Neural progenitor cell (in vitro differentiated cells): ENCODE results near the gene ELF5. TPM values are rescaled to one million over a fixed set of nuclear protein-coding genes. Genes with fewer than 3 reads are reported as not detected.
A peak's percentile ranks its signal among the peaks of the same experiment; 100 is the strongest.

Source experiments
- DNase-seq: peaks from one replicate; pipeline ENCODE4 v3.0.0-alpha.2; 2016; ENCODE audit warnings: low spot score
- H2AFZ ChIP-seq: fragments of 200-600 bp; sonication (generic); replicated peaks from 2 replicates; pipeline ENCODE4 v1.6.1; 2016; ENCODE audit warnings: antibody characterized with exemption
- H3F3A ChIP-seq: fragments of 200-600 bp; sonication (generic); 2 replicates; pipeline ENCODE4 v1.6.1; 2016; ENCODE audit warnings: antibody characterized with exemption, low read depth
- H3K27ac ChIP-seq: fragments of 200-600 bp; sonication (generic); 2 replicates; pipeline ENCODE4 v1.5.1; 2016; ENCODE audit warnings: mild to moderate bottlenecking
- H3K27me3 ChIP-seq: fragments of 200-600 bp; sonication (generic); 2 replicates; pipeline ENCODE4 v1.6.1; 2016; ENCODE audit warnings: mild to moderate bottlenecking, moderate library complexity
- H3K36me3 ChIP-seq: fragments of 200-600 bp; sonication (generic); 2 replicates; pipeline ENCODE4 v1.5.1; 2016
- H3K4me1 ChIP-seq: fragments of 200-600 bp; sonication (generic); 2 replicates; pipeline ENCODE4 v1.6.1; 2016; ENCODE audit warnings: mixed run types
- H3K4me2 ChIP-seq: fragments of 200-600 bp; sonication (generic); 2 replicates; pipeline ENCODE4 v1.6.1; 2016
- H3K4me3 ChIP-seq: fragments of 200-600 bp; sonication (generic); 2 replicates; pipeline ENCODE4 v1.5.1; 2016
- H3K79me2 ChIP-seq: fragments of 200-600 bp; sonication (generic); 2 replicates; pipeline ENCODE4 v1.6.1; 2016; ENCODE audit warnings: low read depth
- H3K9ac ChIP-seq: fragments of 200-600 bp; sonication (generic); 2 replicates; pipeline ENCODE4 v1.6.1; 2016
- H3K9me3 ChIP-seq: fragments of 200-600 bp; sonication (generic); 2 replicates; pipeline ENCODE4 v1.5.1; 2016; ENCODE audit warnings: low read depth
- H4K20me1 ChIP-seq: fragments of 200-600 bp; sonication (generic); 2 replicates; pipeline ENCODE4 v1.6.1; 2016; ENCODE audit warnings: low read depth
- H3K27ac Mint-ChIP-seq: 3 replicates; pipeline ENCODE4 v1.8.0; 2021; ENCODE audit warnings: mixed read lengths
- H3K27me3 Mint-ChIP-seq: 2 replicates; pipeline ENCODE4 v1.8.0; 2022; ENCODE audit warnings: low read depth, mild to moderate bottlenecking, inconsistent platforms, moderate library complexity, mixed read lengths; ENCODE audit not compliant: insufficient read depth
- H3K36me3 Mint-ChIP-seq: 3 replicates; pipeline ENCODE4 v1.8.0; 2021; ENCODE audit warnings: mixed read lengths
- H3K4me1 Mint-ChIP-seq: 3 replicates; pipeline ENCODE4 v1.8.0; 2021; ENCODE audit warnings: mixed read lengths
- H3K4me3 Mint-ChIP-seq: 3 replicates; pipeline ENCODE4 v1.8.0; 2021; ENCODE audit warnings: mild to moderate bottlenecking, moderate library complexity, mixed read lengths
- H3K9me3 Mint-ChIP-seq: 3 replicates; pipeline ENCODE4 v1.8.0; 2020; ENCODE audit warnings: mixed read lengths
- CTCF ChIP-seq: fragments of 200-600 bp; sonication (generic); IDR thresholded peaks from 2 replicates; pipeline ENCODE4 v1.5.1; 2017; ENCODE audit warnings: antibody characterized with exemption, mild to moderate bottlenecking
- EZH2 ChIP-seq: fragments of 200-600 bp; sonication (generic); IDR thresholded peaks from 2 replicates; pipeline ENCODE4 v1.6.1; 2017; ENCODE audit warnings: antibody characterized with exemption, mild to moderate bottlenecking, moderate library complexity
- EZH2phosphoT487 ChIP-seq: fragments of 200-600 bp; sonication (generic); IDR thresholded peaks from 2 replicates; pipeline ENCODE4 v1.6.1; 2017; ENCODE audit warnings: antibody characterized with exemption
- total RNA-seq: library from RNA; depleted of rRNA; stranded (reverse); fragments of >200 nt; gene quantifications from 2 replicates; pipeline ENCODE4 v1.2.3, GENCODE V29; 2015; ENCODE audit warnings: low replicate concordance

ELF5 gene
- total RNA-seq, 1 donor from 2014 or later, result not detected

- Mint-ChIP-seq H3K27me3 (peaks cover 5% of the 10 kb centered on the region), H3K4me1 (peaks cover 4% of the 10 kb centered on the region), H3K27ac (no peak overlapping the region), H3K9me3 (no peaks in the 10 kb centered on the region), H3K36me3 (no peaks in the 10 kb centered on the region), H3K4me3 (no peak overlapping the region)
- H3K4me1 ChIP-seq, result no peaks in the 10 kb centered on the region
- H3F3A ChIP-seq, result no peaks in the 10 kb centered on the region
- H3K27me3 ChIP-seq, result no peaks in the 10 kb centered on the region
- H4K20me1 ChIP-seq, result no peaks in the 10 kb centered on the region
- H2AFZ ChIP-seq, result no peak overlapping the region
- H3K79me2 ChIP-seq, result no peaks in the 10 kb centered on the region
- TF ChIP-seq EZH2phosphoT487, result no peak
- no peak for TF ChIP-seq EZH2
- no peak for TF ChIP-seq CTCF
- H3K27ac ChIP-seq, result no peak overlapping the region
- no peaks in the 10 kb centered on the region for H3K36me3 ChIP-seq
- H3K9ac ChIP-seq, result no peak overlapping the region
- H3K4me3 ChIP-seq, result no peak overlapping the region
- DNase-seq, result no peak
- H3K4me2 ChIP-seq, result no peak overlapping the region
- H3K9me3 ChIP-seq, result no peaks in the 10 kb centered on the region
These were observed 6.1 kb upstream of the ELF5 start for GRCh38 chr11:34519595-34520235.

GRCh38 chr11:34516247-34517040 is 2.9 kb upstream of the ELF5 start:
- Mint-ChIP-seq H3K36me3 (no peaks in the 10 kb centered on the region), H3K4me3 (no peak overlapping the region), H3K27me3 (peaks cover 7% of the 10 kb centered on the region), H3K9me3 (no peaks in the 10 kb centered on the region), H3K4me1 (peaks cover 22% of the 10 kb centered on the region), H3K27ac (no peak overlapping the region)
- H3K9ac ChIP-seq, result no peak overlapping the region
- H4K20me1 ChIP-seq, result no peaks in the 10 kb centered on the region
- H2AFZ ChIP-seq, result no peak overlapping the region
- H3K4me2 ChIP-seq, result no peak overlapping the region
- TF ChIP-seq EZH2phosphoT487 (no peak), EZH2 (no peak), CTCF (no peak)
- no peaks in the 10 kb centered on the region for H3K36me3 ChIP-seq
- H3K27me3 ChIP-seq, result no peaks in the 10 kb centered on the region
- DNase-seq, result no peak
- no peaks in the 10 kb centered on the region for H3K9me3 ChIP-seq
- H3K4me1 ChIP-seq, result peaks cover 14% of the 10 kb centered on the region
- no peaks in the 10 kb centered on the region for H3K79me2 ChIP-seq
- H3K27ac ChIP-seq, result no peak overlapping the region
- H3F3A ChIP-seq, result peaks cover 7% of the 10 kb centered on the region
- no peak overlapping the region for H3K4me3 ChIP-seq

GRCh38 chr11:34514597-34514996 is 1.0 kb upstream of the ELF5 start:
- Mint-ChIP-seq H3K36me3 (no peaks in the 10 kb centered on the region), H3K9me3 (no peaks in the 10 kb centered on the region), H3K4me3 (no peak overlapping the region), H3K27ac (no peak overlapping the region), H3K4me1 (peaks cover 35% of the 10 kb centered on the region), H3K27me3 (peaks cover 4% of the 10 kb centered on the region)
- peaks cover 20% of the 10 kb centered on the region for H3K4me1 ChIP-seq
- TF ChIP-seq EZH2 (no peak), CTCF (no peak), EZH2phosphoT487 (no peak)
- no peaks in the 10 kb centered on the region for H4K20me1 ChIP-seq
- no peak overlapping the region for H3K27ac ChIP-seq
- no peaks in the 10 kb centered on the region for H3K27me3 ChIP-seq
- no peaks in the 10 kb centered on the region for H3K36me3 ChIP-seq
- H3K4me2 ChIP-seq, result no peak overlapping the region
- H3K9me3 ChIP-seq, result no peaks in the 10 kb centered on the region
- H3F3A ChIP-seq, result peaks cover 7% of the 10 kb centered on the region
- peak overlapping the region; percentile 99 for H2AFZ ChIP-seq
- H3K9ac ChIP-seq, result no peak overlapping the region
- no peak for DNase-seq
- H3K4me3 ChIP-seq, result no peak overlapping the region
- no peaks in the 10 kb centered on the region for H3K79me2 ChIP-seq
